ENCODE results near the gene PNMA8C.
"Not testable (repeated sequence)": the region's sequence is repeated elsewhere in the genome, so short reads cannot be mapped to it uniquely, and the experiment has no call there.

PNMA8C gene

DNA sequence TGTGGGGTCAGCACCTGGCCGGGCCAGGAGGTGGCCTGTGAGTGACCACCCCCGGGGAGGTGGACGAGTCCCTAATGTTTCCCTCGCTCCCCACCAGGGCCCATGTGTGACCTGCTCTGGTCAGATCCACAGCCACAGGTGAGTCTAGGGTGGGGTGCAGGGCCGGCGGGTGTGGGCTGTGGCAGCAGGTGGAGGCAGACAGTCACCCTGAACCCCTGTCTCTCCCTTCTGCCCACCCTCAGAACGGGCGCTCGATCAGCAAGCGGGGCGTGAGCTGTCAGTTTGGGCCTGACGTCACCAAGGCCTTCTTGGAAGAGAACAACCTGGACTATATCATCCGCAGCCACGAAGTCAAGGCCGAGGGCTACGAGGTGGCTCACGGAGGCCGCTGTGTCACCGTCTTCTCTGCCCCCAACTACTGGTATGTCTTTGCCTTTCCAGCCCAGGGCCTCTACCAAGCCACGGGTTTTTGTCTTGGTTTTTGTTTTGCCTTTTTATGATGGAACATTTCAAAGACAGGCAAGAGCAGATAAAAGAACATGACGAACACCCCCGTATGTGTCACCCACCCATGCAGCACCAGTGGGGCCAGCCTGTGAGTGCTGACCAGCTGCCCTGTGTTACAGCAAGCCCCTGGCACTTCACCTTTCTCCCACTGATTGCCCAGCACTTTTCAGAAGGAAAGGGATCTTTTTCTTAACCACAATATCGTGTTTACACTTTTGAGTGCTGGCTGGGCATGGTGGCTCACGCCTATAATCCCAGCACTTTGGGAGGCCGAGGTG lies 40.2 kb downstream of the PNMA8C start:
- no peak for DNase-seq (ENCODE audit: low spot score)

DNA sequence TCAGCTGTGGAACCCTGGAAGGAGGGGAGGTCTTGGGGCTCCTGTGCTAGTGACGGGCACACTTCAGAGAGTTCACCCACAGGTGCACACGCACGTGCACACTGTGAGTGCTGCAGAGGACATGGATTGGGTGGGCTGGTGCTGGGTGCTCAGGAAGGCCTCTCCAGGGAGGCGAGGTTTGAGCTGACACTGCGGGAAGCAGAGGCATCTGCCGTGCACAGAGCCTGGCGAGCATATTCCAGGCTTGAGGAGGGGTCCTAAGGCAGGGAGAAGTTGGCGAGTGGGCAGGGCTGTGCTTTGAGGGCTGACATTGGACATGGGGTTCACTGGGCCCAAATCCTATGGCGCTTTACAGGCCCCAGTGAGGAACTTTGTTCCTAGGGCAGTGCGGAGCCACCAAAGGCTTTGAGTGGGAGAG lies 41.0 kb downstream of the PNMA8C start:
- DNase-seq (ENCODE audit: low spot score): no peak

DNA sequence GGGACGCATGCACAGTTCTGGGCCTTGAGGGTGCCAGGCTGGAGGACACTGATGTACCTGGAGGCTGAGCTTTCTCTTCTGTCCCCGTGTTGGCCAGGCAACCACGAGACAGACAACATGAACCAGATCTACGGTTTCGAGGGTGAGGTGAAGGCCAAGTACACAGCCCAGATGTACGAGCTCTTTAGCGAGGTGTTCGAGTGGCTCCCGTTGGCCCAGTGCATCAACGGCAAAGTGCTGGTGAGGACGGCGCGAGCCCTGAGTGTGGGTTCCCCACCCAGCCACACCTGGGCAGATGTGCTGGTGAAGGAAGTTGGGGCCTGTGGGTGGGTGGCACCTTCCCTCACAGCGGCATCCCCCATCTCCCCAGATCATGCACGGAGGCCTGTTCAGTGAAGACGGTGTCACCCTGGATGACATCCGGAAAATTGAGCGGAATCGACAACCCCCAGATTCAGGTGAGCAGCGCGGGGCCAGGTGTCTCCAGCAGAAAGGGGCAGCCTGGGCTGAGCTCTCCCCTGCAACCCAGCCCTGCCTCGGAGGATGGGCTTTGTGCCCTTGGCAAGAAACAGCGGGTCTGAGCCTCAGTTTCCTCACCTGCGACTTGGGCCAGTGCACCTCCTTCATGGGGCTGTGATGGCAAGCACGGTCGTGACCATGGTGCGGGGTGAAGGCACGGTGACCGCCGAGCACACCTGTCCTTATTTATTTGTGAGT lies 41.6 kb downstream of the PNMA8C start:
- DNase-seq (ENCODE audit: low spot score): no peak

DNA sequence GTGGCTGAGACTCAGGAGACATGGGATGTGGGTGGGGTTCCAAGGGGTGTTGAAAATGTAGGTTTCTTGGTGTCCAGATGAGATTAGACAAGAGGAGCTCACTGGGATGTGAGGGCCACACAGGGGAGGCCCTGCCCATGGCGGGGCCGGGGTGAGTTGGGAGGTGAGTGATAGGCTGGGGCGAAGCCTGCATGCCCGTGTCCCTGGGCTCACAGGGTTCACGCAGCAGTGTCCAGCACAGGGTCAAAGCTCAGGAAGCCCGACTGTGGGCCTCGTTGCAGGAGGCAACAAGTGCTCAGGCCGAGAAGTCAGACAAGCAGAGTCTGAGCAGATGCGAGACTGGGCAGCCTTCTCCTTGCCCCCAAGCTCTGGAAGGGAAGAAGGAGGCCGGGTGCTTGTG lies 42.6 kb downstream of the PNMA8C start:
- DNase-seq (ENCODE audit: low spot score): no peak

DNA sequence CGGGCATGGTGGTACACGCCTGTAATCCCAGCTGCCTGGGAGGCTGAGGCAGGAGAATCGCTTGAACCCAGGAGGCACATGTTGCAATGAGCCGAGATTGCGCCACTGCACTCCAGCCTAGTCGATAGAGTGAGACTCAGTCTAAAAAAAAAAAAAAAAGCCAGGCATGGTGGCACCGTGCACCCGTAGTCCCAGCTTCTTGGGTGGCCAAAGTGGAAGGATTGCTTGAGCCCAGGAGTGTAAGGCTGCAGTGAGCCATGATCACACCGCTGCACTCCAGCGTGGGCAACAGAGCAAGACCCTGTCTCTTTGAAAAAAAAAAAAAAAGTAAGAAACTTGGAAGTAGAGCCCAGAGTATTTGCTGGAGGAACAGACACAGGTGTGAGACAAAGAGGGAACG lies 43.1 kb downstream of the PNMA8C start:
- no peak for DNase-seq (ENCODE audit: low spot score)

DNA sequence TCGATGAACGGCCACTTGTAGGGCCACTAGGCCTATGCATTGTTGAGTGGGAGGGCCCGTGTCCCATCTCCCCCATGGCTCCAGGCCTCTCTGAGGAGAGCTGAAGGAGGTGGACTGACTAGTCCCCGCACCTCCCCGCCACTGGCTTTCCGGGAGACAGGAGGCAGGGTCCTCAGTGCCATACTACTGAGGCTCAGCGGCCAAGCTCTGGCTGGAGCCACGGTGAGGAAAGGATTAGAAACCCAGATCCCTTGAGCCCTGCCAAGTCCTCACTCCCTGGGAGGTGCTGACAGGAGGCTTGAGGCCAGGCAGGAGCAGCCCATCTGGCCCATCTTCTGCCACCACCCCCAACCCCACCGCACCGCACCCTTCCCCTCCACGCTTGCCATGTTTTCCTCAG lies 44.3 kb downstream of the PNMA8C start:
- DNase-seq (ENCODE audit: low spot score): no peak

DNA sequence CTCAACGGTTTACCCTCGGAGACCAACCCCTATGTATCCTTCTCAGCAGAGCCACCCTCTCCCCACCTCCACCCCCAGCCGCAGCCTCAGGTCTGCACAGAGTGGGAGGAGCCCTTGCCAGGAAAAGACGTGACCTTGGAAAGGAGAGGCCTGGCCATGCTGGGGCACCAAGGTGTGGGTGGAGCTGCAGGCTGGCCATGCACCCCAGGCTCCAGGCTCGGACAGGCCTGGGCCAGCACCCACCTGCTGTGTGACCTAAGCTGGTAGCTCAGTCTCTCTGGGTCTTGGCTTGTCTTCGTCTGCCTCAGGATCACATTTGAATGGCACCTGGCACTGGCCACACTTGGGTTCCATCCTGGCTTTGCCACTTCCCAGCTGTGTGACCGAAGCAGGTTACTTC lies 44.9 kb downstream of the PNMA8C start:
- no peak for DNase-seq (ENCODE audit: low spot score)

DNA sequence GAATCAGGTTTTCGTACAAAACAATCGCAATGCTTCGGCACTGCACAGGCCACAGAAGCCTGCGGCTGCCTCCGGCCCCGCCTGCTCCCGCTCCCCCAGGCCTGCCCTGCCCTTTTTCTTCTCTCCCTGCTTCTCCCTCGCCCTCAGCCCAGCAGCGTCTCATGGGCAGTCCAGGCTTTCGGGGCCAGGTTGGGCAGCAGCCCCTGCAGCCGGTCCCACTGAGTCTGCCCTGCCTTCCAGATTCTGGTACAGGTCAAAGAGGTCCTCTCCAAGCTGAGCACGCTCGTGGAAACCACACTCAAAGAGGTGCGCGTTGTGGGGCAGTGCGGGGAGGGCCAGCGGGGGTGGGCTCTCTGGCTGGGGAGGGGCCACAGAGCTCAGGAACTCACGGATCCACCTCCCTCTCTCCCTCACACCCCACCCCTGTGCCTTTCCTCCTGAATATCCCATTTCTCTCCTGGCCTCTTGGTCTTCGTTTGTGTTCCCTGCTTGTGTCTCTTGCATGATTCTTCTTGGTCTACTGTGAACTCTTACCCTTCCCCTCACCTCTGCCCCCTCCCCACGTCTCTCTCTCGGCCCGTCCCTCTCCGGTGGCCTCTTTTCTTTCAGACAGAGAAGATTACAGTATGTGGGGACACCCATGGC lies 45.4 kb downstream of the PNMA8C start:
- no peak for DNase-seq (ENCODE audit: low spot score)

DNA sequence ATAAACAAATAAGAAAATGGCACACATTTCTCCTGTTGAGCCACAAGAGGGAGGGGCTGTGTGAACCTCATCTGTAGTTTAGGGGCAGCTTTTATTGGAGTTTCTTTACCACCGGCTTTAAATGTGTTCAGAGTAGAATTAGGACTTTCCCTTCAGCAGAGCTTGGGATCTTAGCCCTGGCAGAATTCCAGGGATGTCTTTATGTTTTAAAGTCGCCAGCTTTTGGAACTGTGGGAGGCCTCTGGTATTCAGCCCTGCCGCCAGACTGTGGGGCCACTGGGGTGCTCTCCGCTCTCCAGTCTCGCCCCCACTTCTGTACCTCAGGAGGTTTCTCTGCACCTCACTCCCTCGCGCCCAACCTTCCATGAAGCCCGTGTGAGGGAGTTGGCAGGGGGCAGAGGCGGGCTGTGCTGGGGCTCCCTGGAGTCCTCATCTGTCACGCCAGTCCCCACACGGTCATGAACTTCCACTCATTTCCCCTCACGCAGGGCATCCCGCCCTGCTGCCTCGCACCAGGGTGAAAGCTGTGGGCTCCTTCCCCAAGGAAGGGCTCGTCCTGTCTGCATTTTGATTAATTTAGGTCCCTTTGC lies 46.9 kb downstream of the PNMA8C start:
- no peak for DNase-seq (ENCODE audit: low spot score)

DNA sequence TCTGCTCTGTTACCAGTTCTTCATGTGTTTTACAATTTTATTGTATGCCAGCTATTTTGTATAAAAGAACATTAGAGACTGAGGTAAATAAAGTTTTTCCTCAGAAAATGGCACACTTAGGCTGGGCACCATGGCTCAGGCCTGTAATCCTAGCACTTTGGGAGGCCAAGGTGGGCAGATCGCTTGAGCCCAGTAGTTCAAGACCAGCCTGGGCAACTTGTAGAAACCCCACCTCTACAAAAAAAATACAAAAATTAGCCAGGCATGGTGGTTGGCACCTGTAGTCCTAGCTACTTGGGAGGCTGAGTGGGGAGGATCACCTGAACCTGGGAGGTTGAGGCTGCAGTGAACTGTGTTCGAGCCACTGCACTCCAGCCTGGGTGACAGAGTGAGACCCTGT lies 47.4 kb downstream of the PNMA8C start:
- no peak for DNase-seq (ENCODE audit: low spot score)

DNA sequence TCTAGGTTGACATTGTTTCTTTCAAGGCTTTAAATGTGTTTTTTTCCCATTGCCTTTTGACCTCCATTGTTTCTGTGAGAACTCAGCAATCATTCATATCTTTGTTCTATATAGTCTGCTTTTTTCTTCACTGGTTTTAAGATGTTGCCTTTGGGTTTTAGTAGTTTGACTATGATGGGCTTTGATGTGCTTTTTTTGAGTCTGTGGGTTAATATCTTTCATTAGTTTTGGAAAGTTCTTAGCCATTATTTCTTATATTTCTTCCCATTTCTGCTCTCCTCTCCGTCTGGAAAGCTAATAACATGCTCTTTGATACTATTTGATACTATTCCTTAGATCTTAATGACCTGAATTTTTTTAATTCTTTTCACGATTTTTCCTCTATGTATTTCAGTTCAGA lies 48.0 kb downstream of the PNMA8C start:
- no peak for DNase-seq (ENCODE audit: low spot score)

DNA sequence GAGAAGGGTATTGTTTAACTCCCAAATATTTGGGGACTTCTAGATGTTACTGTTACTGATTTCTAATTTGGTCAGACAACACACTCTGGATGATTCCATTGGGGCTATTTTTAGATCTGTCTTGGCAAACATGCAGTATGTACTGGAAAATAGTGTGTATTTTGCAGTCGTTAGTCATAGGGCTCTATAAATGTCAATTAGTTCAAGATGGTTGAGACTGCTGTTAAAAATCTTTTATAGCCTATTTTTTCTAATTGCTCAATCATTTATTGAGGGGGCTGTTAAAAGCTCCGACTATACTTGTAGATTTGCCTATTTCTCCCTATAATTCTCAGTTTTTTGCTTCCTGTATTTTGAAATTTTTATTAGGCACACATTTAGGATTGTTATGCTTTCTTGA lies 50.5 kb downstream of the PNMA8C start:
- DNase-seq (ENCODE audit: low spot score): no peak

DNA sequence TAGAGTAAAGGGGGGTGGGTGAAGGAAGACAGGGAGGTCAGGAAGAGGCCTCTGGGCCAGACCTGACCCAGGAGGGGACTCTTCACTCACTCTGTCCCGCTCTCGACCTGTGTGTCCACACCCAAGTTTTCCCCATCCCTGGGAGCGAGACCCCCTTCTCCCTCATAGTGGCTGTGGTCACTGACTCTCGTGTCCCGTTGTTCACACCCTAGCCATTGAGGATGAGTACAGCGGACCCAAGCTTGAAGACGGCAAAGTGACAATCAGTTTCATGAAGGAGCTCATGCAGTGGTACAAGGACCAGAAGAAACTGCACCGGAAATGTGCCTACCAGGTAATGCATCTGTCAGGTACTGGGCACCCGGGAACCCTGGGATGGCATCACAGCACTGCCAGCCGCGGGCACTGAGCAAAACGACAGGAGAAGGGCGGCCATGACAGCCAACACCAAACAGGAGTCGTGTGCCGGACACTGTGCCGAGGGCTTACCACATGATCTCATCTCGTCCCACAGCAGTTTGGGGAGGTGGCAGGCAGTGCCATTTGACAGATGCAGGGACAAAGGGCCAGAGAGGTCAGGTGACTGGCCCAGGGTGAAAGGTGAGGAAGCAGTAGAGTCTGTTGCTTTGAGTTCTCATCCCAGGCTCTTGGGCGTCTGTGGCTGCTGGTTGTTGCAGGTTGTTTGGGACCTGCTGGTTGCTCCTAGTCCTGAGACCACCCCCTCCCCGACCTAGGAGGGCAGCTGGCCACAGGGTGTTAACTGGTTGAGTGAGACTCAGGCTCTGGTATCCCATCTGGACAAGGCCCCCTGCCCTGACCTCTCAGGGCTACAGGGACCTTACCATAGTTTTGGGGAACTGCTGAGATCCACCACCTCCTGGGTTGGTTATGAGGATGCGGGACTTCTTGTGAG lies 52.2 kb downstream of the PNMA8C start:
- no peak for DNase-seq (ENCODE audit: low spot score)

DNA sequence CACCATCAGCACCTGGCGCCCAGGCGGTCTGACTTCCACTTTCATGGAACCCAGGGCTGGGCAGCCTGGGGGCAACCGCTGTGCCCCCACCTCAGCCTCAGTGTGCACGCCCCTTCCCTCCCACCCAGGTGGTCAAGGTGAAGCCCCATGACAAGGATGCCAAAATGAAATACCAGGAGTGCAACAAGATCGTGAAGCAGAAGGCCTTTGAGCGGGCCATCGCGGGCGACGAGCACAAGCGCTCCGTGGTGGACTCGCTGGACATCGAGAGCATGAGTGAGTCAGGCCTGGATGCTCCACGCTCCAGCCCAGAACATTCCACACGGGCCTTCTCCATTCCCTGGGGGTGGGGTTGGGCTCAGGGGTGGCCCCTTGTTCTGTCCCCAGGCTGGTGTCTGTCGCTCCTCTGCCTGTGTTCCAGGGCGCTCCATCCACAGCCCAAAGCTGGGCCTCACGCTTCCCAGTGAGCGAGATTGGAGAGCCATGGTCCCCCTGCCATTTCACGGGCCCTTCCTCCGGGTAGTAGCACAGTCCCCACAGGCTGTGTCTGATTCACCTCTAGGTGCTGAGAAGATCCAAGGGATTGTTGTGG lies 53.2 kb downstream of the PNMA8C start:
- DNase-seq (ENCODE audit: low spot score): not testable (repeated sequence)
